HL-60 (cell line): Measurements from ENCODE around the gene MRAP2.
"Not testable (repeated sequence)": the region's sequence is repeated elsewhere in the genome, so short reads cannot be mapped to it uniquely, and the experiment has no call there.

ENCODE experiments used
- POLR2AphosphoS5 ChIP-seq: IDR thresholded peaks from 2 replicates; pipeline ENCODE4 v1.6.1; 2012; ENCODE audit warnings: low read depth
- REST ChIP-seq: IDR thresholded peaks from 2 replicates; pipeline ENCODE4 v1.6.1; 2012; ENCODE audit warnings: low read depth; ENCODE audit not compliant: insufficient replicate concordance
- SPI1 ChIP-seq: IDR thresholded peaks from 2 replicates; pipeline ENCODE4 v1.6.1; 2012; ENCODE audit warnings: low read depth, mild to moderate bottlenecking, borderline replicate concordance
- TF ChIP-seq, protein P1 (sequence below): IDR thresholded peaks from one replicate; pipeline ENCODE4 v1.5.1; 2011; ENCODE audit warnings: low read length, control low read depth, inconsistent platforms; ENCODE audit not compliant: insufficient read depth

DNA sequence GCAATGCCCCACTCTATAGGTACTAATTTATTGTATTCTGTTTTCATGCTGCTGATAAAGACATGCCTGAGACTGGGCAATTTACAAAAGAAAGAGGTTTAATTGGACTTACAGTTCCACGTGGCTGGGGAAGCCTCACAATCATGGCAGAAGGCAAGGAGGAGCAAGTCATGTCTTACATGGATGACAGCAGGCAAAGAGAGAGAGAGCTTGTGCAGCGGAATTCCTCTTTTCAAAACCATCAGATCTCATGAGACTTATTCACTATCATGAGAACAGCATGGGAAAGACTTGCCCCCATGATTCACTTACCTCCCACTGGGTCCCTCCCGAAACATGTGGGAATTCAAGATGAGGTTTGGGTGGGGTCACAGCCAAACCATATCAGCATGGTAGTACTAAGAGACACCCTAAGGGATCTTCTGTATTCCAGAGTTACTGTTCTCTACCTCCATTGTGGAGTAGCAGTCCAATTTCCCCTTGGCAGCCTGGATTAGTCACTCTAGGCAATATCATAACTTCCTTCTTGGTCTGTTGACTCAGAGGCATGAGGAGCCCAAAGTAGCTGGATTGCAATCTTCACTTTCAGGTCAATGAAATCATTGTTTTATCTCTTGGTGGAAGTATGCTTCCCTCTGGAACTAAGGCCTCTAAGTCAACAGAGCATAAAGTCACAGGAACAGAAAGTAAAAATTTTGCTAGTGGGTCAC lies 71.8 kb downstream of the MRAP2 start:
- not testable (repeated sequence) for TF ChIP-seq POLR2AphosphoS5, SPI1, REST
- TF ChIP-seq, protein P1, sequence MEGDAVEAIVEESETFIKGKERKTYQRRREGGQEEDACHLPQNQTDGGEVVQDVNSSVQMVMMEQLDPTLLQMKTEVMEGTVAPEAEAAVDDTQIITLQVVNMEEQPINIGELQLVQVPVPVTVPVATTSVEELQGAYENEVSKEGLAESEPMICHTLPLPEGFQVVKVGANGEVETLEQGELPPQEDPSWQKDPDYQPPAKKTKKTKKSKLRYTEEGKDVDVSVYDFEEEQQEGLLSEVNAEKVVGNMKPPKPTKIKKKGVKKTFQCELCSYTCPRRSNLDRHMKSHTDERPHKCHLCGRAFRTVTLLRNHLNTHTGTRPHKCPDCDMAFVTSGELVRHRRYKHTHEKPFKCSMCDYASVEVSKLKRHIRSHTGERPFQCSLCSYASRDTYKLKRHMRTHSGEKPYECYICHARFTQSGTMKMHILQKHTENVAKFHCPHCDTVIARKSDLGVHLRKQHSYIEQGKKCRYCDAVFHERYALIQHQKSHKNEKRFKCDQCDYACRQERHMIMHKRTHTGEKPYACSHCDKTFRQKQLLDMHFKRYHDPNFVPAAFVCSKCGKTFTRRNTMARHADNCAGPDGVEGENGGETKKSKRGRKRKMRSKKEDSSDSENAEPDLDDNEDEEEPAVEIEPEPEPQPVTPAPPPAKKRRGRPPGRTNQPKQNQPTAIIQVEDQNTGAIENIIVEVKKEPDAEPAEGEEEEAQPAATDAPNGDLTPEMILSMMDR: not testable (repeated sequence)
